KMS-11 (cell line): ENCODE data around the gene DIAPH1.

Experiments used
- H2AFZ ChIP-seq: fragments of 200-600 bp; sonication (generic); 2 replicates; pipeline ENCODE4 v1.6.1; 2016; ENCODE audit warnings: antibody characterized with exemption, mixed run types, low read depth
- H3K27ac ChIP-seq: fragments of 200-600 bp; sonication (generic); 2 replicates; pipeline ENCODE4 v1.6.1; 2016; ENCODE audit warnings: mild to moderate bottlenecking, mixed run types
- H3K27me3 ChIP-seq: fragments of 200-600 bp; sonication (generic); 2 replicates; pipeline ENCODE4 v1.6.1; 2017; ENCODE audit warnings: mild to moderate bottlenecking, low read depth, mixed run types, moderate library complexity; ENCODE audit not compliant: insufficient read depth
- H3K36me3 ChIP-seq: fragments of 200-600 bp; sonication (generic); 2 replicates; pipeline ENCODE4 v1.6.1; 2017; ENCODE audit warnings: mild to moderate bottlenecking, mixed run types; ENCODE audit not compliant: insufficient read depth
- H3K4me1 ChIP-seq: fragments of 200-600 bp; sonication (generic); 2 replicates; pipeline ENCODE4 v1.6.1; 2016; ENCODE audit warnings: mild to moderate bottlenecking, low read depth, mixed run types; ENCODE audit not compliant: poor library complexity, severe bottlenecking
- H3K4me2 ChIP-seq: fragments of 200-600 bp; sonication (generic); 2 replicates; pipeline ENCODE4 v1.7.0; 2016; ENCODE audit warnings: mild to moderate bottlenecking, mixed run types
- H3K4me3 ChIP-seq: fragments of 200-600 bp; sonication (generic); IDR thresholded peaks from 2 replicates; pipeline ENCODE4 v1.6.1; 2017; ENCODE audit warnings: low read depth, low read length, mixed read lengths; ENCODE audit not compliant: insufficient read depth
- H3K79me2 ChIP-seq: fragments of 200-600 bp; sonication (generic); 2 replicates; pipeline ENCODE4 v1.6.1; 2016; ENCODE audit warnings: low read depth, mixed run types; ENCODE audit not compliant: insufficient read depth
- H3K9ac ChIP-seq: fragments of 200-600 bp; sonication (generic); 2 replicates; pipeline ENCODE4 v1.6.1; 2016; ENCODE audit warnings: mild to moderate bottlenecking, mixed run types
- H4K20me1 ChIP-seq: fragments of 200-600 bp; sonication (generic); 2 replicates; pipeline ENCODE4 v1.6.1; 2016; ENCODE audit warnings: mild to moderate bottlenecking, mixed run types; ENCODE audit not compliant: insufficient read depth
- TF ChIP-seq, protein P1 (sequence below): fragments of 200-600 bp; sonication (generic); conservative IDR thresholded peaks from 2 replicates; pipeline ENCODE4 v1.6.1; 2017; ENCODE audit warnings: low read depth, mild to moderate bottlenecking, antibody characterized with exemption, low read length, moderate library complexity, mixed read lengths

The DIAPH1 gene

DNA sequence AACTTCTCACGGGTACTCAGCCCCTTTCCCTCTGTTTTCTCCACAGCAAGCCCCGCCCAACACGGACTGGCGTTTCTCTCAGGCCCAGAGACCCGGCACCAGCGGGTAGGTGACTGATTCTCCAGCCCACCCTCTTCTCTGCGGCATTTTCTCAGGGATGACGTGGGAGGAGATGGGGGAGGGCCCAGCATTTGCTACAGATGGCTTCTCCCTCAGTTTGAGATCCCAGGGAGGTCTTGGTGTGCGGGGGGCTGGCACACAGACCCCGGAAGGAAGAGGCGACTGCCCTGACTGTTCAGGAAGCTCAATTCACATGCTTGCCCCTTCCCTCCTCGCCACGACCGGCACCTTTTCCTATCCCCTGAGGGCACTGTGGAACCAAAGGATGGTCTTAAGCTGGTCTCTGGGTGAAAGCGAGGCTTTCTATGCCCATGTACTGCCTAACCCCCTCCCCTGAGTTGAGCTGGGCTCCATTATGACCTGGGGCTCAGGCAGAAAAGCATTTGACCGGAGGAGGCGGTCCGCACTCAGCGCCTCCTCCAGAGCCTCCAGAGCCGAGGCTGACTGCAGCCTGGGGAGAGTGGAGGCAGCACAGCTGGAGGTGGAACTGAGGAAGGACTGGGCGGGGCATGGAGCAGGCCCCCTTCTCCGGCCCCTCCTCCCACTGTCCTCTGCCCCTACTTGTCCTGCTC lies 123.9 kb downstream of the DIAPH1 start:
- Histone ChIP-seq H3K4me2 (no peak overlapping the region), H3K9ac (no peak overlapping the region), H3K27me3 (no peaks in the 10 kb centered on the region), H3K79me2 (no peaks in the 10 kb centered on the region), H3K4me3 (no peak overlapping the region), H3K4me1 (no peaks in the 10 kb centered on the region), H3K27ac (no peak overlapping the region), H2AFZ (no peak overlapping the region), H4K20me1 (no peaks in the 10 kb centered on the region), H3K36me3 (no peaks in the 10 kb centered on the region)
- TF ChIP-seq, protein P1, sequence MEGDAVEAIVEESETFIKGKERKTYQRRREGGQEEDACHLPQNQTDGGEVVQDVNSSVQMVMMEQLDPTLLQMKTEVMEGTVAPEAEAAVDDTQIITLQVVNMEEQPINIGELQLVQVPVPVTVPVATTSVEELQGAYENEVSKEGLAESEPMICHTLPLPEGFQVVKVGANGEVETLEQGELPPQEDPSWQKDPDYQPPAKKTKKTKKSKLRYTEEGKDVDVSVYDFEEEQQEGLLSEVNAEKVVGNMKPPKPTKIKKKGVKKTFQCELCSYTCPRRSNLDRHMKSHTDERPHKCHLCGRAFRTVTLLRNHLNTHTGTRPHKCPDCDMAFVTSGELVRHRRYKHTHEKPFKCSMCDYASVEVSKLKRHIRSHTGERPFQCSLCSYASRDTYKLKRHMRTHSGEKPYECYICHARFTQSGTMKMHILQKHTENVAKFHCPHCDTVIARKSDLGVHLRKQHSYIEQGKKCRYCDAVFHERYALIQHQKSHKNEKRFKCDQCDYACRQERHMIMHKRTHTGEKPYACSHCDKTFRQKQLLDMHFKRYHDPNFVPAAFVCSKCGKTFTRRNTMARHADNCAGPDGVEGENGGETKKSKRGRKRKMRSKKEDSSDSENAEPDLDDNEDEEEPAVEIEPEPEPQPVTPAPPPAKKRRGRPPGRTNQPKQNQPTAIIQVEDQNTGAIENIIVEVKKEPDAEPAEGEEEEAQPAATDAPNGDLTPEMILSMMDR = no peak

GRCh38 chr5:141493500-141494422 lies 125.0 kb downstream of the DIAPH1 start:
- no peak overlapping the region for H3K9ac ChIP-seq
- H3K79me2 ChIP-seq = no peaks in the 10 kb centered on the region
- TF ChIP-seq, protein P1 = no peak
- H3K4me1 ChIP-seq = no peaks in the 10 kb centered on the region
- H4K20me1 ChIP-seq = no peaks in the 10 kb centered on the region
- no peak overlapping the region for H3K27ac ChIP-seq
- no peak overlapping the region for H2AFZ ChIP-seq
- no peak overlapping the region for H3K4me2 ChIP-seq
- no peaks in the 10 kb centered on the region for H3K27me3 ChIP-seq
- no peaks in the 10 kb centered on the region for H3K36me3 ChIP-seq
- H3K4me3 ChIP-seq = no peak overlapping the region

- Histone ChIP-seq H3K27ac (no peak overlapping the region), H3K4me1 (no peaks in the 10 kb centered on the region), H2AFZ (no peak overlapping the region), H3K4me3 (no peak overlapping the region), H3K79me2 (no peaks in the 10 kb centered on the region), H3K4me2 (no peak overlapping the region), H3K9ac (no peak overlapping the region), H3K36me3 (no peaks in the 10 kb centered on the region), H4K20me1 (no peaks in the 10 kb centered on the region), H3K27me3 (no peaks in the 10 kb centered on the region)
- TF ChIP-seq, protein P1 = no peak
Observed at GRCh38 chr5:141492168-141492885, 126.5 kb downstream of the DIAPH1 start.

DNA sequence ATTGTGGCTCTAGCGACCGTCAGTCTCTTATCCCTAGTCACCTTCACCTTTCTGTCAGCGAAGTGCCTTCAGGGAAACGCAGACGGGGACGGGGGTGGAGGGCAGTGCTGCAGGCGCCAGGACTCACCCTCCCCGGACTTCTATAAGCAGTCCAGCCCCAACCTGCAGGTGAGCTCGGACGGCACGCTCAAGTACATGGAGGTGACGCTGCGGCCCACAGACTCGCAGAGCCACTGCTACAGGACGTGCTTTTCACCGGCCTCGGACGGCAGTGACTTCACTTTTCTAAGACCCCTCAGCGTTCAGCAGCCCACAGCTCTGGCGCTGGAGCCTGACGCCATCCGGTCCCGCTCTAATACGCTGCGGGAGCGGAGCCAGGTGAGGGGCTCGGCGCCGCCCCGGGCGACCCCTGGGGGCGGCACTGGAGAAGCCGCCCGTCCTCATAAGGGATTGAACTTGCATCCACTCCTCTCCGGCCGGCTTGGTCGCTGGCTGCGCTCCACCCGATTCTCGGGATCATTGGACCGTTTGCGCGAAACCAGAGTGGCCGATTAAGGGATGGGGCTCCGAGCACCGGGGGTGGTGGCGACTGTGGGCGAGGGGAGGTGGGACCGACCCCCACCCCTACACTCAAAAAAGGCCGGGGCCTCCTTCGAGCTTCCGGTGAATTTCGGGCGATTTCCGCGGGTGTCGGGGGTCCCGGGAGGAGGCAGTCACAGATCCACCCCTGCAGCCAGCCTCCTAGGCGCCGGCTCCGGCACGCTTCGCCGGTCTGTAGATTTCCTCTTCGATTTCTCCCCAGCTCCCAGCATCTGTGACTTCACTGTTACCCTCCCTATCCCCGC lies 127.3 kb downstream of the DIAPH1 start:
- no peak overlapping the region for H2AFZ ChIP-seq
- H3K4me3 ChIP-seq = no peak overlapping the region
- no peaks in the 10 kb centered on the region for H3K4me1 ChIP-seq
- TF ChIP-seq, protein P1 = no peak
- no peak overlapping the region for H3K9ac ChIP-seq
- no peaks in the 10 kb centered on the region for H3K79me2 ChIP-seq
- H4K20me1 ChIP-seq = no peaks in the 10 kb centered on the region
- H3K36me3 ChIP-seq = no peaks in the 10 kb centered on the region
- H3K27ac ChIP-seq = no peak overlapping the region
- no peak overlapping the region for H3K4me2 ChIP-seq
- no peaks in the 10 kb centered on the region for H3K27me3 ChIP-seq
